Activated CD8-positive, alpha-beta memory T cell treated with anti-CD3 and anti-CD28 coated beads, Interleukin-2, amount 50 U/mL, for 24 hours (primary cell): ENCODE data around the gene WDSUB1.

Experiments used
- DNase-seq: peaks from one replicate; pipeline ENCODE4 v3.0.0-alpha.2; 2020; ENCODE audit errors: extremely low read depth

Gene WDSUB1

DNA sequence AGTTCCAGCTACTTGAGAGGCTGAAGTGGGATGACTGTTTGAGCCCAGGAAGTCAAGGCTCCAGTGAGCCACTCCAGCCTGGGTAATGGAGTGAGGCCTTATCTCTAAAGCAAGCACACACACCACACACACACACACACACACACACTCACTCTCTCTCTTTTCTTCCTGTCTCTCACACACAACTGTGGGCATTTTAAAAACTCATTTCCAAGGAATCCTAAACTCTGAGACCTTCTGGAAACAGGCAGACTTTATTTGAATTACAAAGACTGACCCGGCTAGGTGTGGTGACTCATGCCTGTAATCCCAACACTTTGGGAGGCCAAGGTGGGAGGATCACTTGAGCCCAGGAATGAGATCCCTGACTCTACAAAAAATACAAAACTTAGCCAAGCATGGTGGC, 21.3 kb downstream of the WDSUB1 start:
- DNase-seq: no peak

DNA sequence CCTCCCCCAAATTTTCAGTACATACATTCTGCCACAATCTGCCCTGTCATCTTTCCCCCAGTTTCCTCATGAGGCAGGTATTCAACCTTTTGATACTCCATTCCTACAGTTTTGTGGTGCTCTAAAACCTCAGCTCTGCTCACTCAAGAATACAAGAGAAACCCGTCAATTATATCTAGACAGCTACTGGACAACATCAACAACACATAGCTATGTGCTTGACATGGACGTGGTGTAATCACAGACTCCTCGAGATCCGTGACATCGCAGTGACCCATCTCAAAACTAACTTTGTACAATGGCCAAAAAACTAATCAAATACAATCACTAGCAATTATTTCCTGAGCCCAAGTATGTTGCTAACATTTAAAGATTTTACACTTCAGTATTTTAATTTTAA, 23.6 kb downstream of the WDSUB1 start:
- no peak for DNase-seq

DNA sequence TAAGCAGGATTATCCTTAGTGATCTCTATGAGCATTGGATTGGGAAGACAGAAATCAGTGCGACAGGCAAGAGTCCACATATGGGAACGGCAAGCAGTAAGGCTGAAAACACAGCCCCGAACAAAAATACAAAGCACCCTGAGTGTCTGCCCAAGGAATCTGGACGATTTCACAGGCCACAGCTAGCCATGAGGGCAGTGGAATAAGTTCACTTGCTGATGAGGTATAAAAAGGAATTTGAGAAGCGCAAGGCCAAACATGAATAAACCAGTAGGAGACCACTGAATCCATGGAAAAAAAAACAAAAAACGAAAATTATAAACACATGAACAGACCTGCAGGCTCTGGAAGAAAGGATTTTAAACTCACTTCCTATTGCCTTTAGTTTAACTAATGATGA, 24.3 kb downstream of the WDSUB1 start:
- DNase-seq: no peak

DNA sequence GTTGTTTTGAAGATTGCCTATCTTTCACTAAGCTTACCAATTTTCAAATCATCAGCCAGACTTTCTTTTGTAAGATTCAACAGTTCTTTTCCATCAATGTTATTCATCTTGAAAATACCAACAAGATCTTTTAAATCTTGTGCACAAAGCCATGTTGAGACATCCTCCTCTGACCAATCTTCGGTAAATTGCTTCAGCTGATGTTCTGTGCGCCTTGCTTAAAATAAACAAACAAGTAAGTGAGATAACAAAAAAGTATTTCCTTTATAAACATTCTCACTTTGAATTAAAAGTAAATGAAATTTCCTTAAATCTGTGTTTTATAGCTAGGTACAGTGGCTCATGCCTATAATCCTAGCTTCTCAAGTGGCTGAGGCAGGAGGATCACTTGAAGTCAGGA, 30.3 kb downstream of the WDSUB1 start:
- no peak for DNase-seq

DNA sequence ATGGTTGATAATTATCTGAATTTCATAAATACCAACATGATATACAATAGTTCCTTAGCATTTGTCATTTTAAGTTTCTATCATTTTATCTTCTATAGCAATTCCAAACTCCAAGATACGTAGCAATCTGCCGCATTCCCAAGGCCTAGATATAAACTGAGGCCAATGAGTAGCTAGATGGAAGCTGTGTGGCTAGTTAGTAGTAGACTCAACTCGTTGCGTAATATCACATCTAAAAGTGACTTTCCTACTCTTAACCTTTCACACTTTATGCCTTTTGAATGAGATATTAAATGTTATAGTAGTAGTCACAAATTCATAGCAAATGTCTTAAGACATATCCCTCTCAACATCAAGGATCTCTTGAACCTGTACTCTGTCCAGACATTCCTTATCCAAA, 33.6 kb downstream of the WDSUB1 start:
- DNase-seq: no peak

DNA sequence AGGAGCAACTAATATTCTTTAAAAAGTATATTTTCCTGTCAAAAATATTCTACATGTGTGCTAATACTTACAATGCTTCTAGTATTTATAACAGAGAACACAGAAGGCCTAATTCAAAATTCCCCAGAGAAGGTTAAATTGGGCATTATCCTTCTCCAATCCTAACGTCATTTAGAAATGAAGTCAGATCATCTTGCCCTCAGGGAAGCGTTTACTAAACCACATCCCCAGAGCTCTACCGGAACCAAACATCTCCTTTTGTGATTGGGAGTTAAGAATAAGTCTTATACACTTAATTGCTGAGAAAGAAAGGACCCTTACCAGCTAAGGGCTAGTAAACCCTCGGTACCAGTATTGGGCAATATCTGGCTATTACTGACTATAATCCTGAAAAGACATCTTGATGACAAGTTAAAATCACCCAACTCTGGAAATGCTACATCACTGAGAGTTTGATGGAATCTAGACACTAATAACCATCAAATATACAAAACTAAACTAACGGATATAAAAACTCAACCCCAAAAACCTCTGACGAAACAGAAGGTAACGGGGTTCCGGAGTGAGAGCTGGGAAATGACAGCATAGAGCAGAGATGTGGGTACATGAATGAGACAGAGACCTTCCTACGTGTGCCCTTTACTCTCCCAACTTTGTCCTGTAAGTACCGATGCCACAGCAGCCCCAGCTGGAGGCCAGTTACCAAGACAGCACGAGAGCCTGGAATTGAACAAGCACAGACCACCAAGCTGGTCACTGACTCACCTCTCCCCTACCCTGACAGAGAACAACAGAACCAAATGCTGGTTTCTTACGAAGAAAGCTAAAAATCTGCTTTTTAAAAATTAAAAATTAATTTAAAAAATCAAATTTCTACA, 35.0 kb downstream of the WDSUB1 start:
- no peak for DNase-seq

DNA sequence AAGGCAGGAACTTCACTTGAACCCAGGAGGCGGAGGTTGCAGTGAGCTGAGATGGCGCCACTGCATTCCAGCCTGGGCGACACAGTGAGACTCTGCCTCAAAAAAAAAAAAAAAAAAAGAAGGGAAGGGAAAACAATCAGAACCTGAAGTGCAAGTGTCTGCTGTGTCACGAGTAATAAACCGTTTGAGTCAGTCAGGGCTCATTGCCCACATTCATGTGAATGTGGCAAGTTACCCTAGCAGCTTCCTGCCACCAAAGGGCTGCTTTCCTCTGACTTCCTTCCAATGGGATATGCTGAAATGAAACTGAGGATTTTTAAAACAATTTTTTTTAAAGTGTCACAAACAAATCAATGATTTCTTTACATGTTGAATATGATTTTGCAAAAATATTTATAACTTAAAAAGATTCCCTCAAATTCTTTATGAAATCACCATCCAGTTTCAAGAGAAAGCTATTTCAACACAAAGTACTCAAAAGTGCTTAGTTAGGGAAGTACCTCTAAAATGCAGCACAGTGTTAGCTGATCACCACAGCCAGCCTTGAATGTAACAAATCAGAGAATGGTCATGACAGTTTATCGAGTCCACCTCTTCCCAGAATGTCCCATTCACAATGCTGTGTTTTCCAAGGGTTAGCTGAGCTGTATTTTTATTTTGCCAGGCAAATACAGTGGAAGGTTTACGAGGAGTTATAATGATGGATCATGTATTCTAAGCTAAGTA, 36.4 kb downstream of the WDSUB1 start:
- DNase-seq: no peak

DNA sequence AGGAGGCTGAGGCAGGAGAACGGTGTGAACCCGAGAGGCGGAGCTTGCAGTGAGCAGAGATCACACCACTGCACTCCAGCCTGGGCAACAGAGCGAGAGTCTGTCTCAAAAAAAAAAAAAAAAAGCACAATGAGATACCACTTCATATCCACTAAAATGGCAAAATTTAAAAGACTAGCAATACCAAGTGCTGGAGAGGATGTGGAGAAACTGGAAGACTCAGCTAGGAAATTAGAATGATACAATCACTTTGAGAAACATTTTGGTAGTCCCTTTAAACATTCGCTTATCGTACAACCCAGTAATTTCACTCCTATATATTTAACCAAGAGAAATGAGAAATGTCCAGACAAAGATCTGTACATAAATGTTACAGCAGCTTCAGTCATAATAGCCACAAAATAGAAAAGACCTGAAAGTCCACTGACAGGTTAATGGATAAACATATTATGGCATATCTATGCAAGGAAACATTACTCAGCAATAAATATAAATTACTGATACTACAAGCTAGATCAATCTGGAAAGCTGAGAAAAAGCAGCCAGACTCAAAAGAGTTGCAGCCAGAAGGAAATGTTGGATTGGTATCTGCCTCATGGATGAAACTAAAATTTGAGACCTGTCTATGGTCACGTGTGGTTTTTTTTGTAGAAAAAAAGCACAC, 40.0 kb downstream of the WDSUB1 start:
- DNase-seq: no peak

DNA sequence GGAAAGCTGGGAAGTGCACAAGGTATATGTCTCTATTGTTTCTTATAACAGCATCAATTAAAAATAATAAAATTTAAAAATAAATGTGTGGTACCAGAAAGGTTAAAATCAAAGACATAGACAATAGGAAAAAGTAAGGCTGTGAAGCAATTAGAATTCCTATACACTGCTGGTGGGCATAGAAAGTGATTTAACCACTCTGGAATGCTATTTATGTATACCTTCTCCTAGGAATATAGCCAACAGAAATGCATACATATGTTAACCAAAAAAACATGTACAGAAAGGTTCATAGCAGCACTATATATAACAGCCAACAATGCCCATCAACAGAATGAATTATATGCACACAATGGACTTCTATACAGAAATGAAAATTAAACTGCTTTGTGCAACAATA, 43.0 kb downstream of the WDSUB1 start:
- no peak for DNase-seq

DNA sequence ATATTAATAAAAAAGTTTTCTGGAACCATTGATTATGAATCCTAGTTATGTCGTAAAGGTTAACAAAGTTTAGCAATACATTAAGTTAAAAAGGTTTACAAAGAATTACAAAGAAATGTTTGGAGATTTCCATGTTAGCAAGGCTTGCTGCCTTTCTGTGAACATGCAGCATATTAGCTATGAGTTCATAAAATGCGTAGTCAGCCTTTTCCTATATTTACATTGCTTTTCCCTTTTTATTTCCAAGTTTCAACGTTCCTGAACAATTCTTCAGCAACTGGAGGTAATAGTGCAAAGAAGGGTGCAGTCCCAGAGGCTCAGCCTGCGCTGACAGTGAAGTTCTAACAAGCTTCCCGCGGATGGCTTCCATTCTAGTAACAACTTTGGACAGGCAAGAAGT, 51.6 kb downstream of the WDSUB1 start:
- DNase-seq: no peak

DNA sequence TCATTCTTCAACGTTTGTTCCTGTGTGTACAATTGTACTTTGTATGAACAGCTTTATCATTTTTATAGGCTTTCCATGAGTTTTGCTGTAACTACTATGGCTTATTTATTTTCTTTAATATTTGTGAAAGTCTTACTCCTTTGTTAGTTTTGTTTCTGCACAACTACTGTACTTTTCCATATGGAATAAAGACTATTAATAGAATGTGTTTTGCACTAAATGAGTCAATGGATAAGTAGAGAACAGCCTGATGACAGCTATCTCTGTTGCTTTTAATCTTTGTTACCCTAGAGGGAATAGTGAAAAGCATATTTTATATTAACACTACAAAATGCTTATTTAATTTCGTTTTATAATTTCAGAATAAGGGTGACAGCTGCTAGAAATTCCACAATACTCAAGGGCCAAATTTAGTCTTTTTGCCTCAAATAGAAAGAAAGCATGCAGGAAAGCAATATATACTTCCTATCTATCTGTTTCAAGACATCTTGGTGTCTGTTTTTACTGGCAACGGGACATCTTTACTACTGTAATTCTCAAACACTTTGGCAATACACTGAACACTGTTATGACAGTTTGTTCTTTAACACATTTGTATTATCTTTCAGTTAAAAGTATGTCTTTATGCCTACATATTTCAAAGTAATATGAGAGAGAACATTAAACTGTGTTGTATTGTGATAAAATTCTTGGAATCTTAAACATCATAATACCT, 53.9 kb downstream of the WDSUB1 start:
- DNase-seq: no peak

DNA sequence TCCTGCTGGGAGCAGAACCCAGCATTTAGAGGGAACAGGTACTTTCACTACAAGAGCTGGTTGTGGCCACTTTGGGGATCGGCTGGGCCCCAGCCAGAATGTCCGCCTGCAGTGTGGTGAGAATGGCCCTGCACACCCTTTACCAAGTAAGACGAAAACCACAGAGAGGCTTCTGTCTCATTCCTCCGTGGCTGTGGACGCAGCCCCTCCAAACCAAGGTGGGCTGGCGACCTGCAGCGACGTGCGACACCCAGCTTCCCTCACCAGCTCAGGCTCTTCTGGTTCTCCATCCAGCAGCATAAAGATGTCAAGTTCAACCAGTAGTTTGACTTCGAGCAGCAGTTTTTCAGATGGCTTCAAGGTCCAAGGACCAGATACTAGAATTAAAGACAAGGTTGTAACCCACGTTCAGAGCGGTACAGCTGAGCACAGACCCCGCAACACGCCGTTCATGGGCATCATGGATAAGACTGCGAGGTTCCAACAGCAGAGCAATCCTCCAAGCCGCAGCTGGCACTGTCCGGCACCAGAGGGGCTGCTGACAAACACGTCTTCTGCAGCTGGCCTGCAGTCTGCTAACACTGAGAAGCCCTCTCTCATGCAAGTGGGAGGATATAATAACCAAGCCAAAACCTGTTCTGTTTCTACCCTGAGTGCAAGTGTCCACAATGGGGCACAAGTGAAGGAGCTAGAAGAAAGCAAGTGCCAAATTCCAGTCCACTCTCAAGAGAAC, 56.2 kb downstream of the WDSUB1 start:
- no peak for DNase-seq

DNA sequence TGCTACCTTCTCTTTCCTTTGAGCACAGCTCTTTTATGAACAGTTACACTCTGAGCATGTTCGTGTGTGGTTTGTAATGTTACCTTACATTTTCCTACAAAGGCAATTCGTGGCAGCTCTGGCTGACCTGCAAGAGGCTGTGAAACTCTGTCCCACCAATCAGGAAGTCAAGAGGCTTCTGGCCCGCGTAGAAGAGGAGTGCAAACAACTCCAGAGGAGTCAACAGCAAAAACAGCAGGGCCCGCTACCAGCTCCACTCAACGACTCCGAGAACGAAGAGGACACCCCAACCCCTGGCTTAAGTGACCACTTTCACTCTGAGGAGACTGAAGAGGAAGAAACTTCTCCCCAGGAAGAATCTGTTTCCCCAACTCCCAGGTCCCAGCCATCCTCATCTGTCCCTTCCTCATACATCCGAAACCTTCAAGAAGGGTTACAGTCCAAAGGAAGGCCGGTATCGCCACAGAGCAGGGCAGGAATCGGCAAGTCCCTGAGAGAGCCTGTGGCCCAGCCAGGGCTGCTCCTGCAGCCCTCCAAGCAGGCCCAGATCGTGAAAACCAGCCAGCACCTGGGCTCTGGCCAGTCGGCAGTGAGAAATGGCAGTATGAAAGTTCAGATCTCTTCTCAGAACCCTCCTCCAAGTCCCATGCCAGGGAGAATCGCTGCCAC, 56.9 kb downstream of the WDSUB1 start:
- no peak for DNase-seq

DNA sequence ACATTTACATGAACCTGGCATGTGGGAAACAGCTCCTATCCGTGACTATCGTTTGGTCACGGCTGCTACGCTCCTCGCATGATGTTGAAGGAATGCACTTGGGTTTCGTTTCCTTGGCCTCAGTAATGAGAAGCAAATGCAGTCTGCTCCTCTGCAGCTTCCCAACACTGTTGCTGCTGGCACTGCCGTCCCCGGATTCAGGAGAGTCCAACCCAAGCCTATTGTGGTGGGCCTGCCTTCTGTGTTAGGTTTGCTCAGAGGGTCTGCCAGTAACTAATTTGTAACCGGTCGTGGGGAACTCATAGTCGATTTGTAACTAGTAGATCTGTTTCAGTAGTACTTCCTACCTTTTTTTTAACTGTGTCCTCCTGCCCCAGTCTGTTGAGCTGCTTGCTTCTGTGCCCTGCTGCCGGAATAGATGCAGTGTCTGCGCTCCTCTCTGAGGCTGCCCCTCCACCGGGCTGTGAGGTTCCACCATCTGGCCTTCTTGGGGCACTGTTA, 58.4 kb downstream of the WDSUB1 start:
- DNase-seq: no peak

DNA sequence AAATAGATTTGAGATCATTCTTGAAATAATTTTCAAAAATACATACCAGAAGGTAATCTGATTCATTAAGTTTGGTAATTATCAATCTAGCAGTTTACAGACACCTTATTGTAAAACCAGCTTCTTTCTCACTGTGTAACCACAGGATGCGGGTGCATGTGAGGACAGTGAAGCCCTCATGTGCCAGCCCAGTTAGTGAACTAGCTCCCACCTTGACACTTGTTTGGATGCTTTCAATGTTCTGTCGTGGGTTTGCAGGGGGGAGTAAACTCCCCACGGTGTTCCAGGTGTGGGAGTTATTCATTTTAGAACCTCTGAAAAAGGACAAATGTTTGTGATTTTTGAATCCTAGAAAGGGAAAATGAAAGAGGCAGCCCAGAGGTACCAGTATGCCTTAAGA, 59.0 kb downstream of the WDSUB1 start:
- no peak for DNase-seq

DNA sequence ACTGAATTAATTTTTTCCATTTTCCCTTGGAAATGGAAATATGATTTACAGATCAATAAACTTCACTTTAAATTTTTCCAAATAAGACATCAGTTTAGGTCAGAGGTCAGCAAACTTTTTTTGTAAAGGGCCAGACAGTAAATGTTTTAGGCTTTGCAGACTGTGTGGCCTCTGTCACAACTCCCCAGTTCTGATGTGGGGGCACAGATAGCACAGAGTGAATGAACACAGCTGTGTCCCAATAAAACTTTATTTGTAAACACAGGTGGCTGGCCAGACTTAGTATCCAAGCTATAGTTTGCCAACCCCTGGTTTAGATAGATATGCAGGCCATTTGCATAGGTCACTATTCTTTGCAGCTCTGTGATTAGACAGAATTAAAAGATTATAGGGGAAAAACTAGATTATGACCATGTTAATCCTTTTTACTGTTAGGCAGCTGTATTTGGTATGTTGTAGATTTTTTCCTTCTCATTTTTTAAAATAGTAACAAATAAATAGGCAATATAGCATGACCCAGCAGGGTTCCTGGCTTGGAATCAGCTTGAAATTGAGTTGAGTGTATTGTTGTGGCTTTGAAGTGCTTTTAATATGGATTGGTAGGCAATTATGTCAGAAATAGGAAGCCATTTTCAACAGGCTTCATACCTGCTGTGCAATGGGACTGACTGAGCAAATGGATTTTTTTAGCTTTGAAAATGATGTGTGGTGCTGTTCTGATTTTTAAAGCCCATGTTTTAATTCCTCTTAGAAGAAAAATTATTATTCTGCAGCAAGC, 59.7 kb downstream of the WDSUB1 start:
- no peak for DNase-seq

DNA sequence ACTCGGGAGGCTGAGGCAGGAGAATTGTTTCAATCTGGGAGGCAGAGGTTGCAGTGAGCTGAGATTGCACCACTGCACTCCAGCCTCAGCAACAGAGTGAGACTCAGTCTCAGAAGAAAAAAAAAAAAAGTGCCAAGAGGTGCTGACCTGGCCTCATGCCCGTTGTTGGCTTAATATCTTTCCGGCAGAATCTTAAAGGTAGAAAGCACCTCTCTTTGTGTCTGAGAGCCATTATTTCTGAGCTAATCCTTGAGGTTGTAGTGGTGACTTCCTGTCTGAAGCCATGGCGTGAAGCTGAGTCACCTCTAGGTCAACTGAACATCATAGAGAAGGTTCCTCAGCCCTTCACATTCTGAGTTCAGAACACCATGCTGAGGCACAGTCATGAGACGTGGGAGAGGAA, 60.4 kb downstream of the WDSUB1 start:
- DNase-seq: no peak

DNA sequence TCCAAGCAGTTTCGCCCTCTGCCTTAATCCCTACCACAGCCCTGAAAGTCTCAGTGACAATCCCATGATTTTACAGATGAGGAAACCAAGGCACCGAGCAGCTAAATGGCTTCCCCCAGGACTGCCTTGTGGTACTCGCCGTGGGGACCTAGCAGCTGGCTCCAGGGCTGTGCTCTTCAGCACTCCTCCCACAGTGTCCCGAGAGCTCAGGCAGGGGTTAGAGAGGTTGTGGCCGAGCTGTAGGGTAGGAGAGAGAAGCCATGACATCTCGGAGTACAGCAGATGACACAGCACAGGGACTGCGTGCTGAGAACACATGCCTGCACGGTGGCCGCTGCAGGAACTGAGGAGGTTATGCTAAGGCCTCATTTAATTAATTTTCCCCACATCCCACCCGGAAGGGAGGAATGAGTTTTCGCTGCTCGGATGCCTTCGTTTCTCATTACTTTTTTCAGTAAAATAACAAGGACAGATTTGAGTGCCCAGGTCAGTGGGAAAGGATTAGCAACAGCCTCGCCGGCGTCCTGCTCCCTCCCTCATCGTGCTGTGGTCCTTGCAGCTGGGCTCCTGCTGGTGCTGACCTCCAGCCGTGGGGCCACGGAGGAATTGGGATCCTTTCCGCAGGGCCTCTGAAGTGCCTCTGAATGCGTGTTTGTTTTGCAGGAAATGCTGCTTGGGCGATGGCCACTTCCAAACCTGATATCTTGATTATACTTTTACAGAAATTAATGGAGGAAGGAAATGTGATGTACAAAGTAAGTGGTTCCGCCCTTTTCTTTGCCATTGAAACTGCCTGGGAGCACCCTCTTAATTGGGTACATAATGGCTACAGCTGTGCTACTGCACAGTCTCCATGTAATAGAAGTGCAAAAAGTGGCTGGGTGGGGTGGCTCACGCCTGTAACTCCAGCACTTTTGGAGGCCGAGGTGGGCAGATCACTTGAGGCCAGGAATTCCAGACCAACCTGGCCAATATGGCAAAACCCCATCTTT, 61.2 kb downstream of the WDSUB1 start:
- DNase-seq: no peak
